Suppressor macrophage (primary cell): ENCODE results near the gene UTP20.
"Not testable (repeated sequence)": the region's sequence is repeated elsewhere in the genome, so short reads cannot be mapped to it uniquely, and the experiment has no call there.

Experiments
- DNase-seq, 4 experiments: peaks; one replicate each; pipeline ENCODE4 v3.0.0-alpha.2; 2020 to 2022

The UTP20 gene

DNA sequence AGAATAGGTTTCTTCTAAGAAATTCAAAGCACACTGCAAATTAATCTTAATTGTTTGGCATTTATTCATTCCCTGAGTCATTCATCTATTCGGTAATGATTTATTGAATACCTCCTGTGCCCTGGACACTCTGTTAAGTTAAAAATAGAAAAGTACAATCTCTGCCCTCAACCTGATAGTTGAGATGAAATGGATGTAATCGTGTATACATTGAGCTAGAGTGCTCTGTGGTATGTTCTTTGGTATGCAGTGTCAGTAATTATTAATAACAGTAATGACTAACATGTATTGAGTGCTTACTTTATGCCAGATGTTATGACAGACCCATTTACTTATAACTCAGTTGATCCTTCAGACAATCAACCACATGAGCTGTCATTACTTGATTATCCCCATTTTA lies 47.6 kb downstream of the UTP20 start:
- no peak for DNase-seq

DNA sequence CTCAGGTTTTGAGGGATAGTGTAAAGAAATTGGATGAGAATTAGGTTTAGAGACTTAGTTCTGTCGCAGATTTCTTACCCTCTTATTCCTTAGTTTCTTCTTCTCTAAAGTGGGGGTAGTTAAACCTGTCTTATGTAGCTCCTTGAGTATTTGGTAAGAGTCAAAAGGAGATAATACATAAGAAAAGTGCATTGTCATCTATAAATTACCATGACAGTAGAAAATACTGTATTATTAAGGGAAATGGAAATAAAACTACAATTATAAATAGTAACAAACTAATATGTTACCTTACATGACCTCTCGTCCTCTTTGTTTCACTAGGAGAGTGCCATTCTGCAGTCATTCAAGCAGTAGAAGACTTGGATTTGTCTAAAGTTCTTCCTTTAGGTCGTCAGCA lies 49.0 kb downstream of the UTP20 start:
- DNase-seq: no peak

DNA sequence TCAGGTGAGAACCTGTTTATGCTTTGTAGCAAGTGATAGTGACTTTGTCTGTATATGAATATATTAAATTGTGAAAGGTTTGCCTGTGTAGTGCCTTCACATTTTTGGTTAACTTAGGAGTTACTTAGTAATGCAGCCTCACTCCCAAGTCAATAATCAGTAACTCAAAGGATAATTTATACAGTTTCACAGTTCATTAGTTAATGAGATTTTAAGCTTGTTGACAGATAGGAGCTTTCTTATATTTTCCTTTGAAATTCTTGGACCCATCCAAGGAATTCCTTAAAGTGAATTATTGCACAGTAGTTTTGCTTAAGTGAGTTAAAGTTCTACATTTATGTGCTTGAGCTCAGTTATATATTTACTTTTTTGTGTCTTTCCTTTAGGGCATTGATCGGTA lies 50.7 kb downstream of the UTP20 start:
- DNase-seq: no peak

DNA sequence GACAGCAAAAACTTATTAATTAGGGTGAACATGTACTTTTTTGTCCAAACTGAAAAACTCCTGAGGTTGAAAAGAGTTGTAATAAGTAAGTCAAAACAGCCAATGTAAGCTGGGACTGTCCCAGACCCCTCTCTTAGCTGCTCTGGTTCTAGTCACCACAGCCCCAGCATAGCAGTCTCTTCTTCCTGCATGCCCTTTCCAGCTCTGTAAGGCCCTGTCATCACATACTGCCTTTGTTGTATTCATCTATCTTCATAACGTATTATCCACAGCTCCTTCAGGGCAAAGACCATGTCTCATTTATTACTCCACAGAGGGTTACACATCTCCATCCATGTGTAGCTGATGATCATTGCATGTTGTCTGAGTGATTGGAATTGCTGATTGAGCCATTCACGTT lies 56.5 kb downstream of the UTP20 start:
- DNase-seq: no peak

DNA sequence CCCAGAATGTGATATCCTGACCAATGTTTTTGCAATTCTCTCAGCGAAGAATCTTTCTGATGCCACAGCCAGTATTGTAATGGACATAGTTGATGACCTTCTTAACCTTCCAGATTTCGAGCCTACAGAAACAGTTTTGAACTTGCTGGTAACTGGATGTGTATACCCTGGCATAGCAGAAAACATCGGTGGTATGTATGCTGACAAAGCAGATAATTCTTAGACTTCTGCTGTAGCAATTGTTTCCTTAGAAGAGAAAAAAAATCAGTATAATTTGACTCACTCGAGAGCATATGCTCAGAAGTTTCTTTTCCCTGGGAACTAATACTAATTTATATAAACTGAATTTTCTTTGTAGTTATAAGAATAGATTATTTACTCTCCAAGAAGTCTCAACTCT lies 58.2 kb downstream of the UTP20 start:
- DNase-seq: no peak

DNA sequence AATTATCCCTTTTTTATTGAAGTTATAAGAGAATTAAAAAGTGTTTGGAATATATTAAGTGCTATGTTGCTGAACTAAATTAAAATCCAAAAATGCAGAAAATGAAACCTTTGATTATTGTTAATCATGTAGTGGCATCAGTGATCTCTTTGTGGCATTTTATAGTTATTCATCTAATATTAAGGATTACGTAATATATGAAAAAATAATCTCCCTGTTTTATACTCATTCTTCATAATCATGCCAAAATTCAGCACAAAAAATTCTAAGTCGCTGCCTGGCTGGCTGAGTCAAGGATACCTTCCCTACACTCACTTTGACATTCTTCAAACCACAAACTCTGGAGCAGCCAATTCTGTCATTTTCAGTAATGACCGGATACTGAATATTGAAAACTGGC lies 64.0 kb downstream of the UTP20 start:
- DNase-seq: no peak

DNA sequence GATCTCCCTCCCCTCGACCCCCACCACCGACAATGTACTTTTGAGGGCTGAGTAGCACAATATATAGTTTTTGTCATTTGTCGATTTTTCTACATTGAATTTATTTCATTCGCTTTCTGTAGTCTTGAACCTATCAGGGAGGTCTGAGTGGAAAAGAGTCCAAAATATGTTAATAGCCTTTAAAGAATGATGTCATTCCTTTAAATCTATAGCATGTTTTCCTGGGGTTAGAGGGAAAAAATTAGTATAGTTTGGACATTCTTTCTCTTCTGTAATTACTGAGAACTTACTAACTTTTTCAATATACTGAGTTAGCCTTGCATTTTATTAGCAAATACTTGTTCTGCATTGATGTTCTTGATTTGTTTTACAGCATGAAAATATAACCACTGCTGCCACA lies 71.8 kb downstream of the UTP20 start:
- no peak for DNase-seq

DNA sequence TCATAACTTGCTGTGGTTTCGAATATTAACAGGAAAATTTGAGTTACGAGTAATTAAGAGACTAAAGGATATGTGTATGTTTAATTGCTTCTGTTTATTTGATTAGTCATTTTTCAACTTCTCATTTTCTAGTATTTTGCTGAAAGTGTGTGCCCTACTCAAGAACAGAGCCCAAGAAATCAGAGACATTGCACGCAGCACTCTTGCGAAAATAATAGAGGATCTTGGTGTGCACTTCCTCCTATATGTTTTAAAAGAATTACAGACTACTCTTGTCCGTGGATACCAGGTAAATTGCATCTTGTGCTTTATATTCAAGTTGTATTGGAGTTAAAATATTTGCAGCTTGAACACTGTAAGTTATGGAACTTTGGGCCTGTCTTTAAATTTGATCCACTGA lies 76.9 kb downstream of the UTP20 start:
- peak; percentile 42 to 72 (median 60) for DNase-seq

DNA sequence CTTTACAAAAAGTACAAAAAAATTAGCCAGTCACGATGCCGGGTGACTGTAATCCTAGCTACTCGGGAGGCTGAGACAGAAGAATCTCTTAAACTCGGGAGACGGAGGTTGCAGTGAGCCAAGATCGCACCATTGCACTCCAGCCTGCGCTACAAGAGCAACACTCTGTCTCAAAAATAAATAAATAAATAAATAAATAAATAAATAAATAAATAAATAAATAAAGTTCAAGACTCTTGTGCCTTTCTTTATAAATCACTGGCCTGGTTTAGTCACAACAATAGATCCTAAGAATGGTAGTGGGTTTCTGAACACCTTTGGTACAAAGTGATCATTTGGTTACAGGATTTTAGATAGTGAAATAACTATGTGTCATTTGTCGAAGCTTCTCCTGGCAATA lies 81.5 kb downstream of the UTP20 start:
- DNase-seq: no peak

DNA sequence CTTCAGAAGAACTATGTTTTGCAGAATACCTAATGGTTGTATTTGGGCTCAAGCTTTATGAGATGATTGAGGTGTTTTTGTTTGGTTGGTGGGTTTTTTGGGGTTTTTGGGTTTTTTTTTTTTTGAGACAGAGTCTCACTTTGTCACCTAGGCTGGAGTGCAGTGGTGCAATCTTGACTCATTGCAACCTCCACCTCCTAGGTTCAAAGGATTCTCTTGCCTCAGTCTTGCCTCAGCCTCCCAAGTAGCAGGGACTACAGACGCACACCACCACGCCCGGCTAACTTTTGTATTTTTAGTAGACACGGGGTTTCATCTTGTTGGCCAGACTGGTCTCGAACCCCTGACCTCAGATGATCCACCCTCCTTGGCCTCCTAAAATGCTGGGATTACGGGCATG lies 88.1 kb downstream of the UTP20 start:
- no peak for DNase-seq

DNA sequence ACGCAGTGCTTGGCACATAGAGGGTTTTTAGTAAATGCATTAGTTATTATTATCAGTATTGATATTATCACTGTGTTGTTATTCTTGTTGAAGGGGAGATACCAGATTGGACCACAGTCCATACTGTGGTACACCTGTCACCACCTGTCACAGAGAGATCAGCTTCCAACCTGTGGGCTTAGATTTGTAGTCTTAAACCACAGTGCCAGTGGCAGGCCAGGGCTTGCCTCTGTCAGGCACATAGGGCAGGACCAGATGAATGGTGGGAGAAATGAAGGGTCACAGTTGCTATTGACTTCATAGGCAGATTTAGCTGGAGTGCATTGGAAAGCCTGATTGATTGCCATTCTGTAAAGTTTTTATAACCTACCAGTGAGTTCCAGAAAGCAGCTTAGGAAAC lies 92.5 kb downstream of the UTP20 start:
- no peak for DNase-seq

DNA sequence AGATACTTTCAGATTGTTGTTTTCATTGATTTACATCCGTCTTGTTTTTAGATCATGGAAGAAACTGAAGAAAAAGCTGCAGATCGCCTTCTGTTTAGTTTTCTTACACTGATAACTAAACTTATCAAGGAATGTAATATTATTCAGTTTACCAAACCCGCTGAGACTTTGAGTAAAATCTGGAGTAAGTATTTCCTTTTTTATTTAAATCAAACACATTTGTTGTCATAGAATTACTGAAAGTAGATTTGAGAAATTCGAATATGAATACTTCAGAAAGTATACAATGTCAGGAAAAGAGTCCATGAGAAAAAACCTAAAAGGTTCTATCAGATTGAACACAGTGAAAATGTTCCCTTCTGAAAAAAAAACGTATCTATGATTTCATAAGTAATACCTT lies 95.7 kb downstream of the UTP20 start:
- DNase-seq: no peak

DNA sequence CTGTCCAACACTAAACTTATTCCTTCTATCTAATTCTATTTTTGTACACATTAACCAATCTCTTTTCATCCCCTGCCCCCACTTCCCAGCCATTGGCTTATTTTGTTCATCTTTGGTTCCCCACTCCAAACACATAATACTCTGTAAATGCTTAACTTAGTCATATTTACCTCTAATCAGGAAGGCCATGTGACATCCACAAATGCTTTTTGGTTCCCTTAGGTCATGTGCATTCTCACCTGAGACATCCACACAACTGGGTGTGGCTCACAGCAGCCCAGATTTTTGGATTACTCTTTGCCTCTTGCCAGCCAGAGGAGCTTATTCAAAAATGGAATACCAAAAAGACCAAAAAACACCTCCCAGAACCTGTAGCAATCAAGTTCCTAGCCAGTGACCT lies 99.2 kb downstream of the UTP20 start:
- DNase-seq: no peak

DNA sequence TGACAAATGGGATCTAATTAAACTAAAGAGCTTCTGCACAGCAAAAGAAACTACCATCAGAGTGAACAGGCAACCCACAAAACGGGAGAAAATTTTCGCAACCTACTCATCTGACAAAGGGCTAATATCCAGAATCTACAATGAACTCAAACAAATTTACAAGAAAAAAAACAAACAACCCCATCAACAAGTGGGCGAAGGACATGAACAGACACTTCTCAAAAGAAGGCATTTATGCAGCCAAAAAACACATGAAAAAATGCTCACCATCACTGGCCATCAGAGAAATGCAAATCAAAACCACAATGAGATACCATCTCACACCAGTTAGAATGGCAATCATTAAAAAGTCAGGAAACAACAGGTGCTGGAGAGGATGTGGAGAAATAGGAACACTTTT lies 111.3 kb downstream of the UTP20 start:
- not testable (repeated sequence) for DNase-seq

DNA sequence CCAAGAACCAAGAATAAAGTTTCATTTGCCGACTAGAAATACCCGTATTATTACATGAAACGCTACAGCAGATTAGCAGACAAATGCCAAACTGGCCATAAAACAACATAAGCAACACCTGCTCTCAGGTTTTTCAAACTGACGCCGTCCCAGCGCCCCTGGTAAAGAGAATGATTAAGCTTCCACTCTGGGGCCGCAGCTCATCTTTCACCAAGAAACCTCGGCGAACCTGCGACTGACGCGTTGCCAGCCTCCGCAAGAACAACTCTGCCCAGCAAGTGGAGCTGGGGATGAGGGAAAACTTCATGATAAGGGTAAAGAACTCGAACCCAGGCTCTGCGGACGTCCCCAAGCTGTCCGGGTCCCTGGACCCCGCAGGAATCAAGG lies 127.1 kb downstream of the UTP20 start:
- DNase-seq: no peak

DNA sequence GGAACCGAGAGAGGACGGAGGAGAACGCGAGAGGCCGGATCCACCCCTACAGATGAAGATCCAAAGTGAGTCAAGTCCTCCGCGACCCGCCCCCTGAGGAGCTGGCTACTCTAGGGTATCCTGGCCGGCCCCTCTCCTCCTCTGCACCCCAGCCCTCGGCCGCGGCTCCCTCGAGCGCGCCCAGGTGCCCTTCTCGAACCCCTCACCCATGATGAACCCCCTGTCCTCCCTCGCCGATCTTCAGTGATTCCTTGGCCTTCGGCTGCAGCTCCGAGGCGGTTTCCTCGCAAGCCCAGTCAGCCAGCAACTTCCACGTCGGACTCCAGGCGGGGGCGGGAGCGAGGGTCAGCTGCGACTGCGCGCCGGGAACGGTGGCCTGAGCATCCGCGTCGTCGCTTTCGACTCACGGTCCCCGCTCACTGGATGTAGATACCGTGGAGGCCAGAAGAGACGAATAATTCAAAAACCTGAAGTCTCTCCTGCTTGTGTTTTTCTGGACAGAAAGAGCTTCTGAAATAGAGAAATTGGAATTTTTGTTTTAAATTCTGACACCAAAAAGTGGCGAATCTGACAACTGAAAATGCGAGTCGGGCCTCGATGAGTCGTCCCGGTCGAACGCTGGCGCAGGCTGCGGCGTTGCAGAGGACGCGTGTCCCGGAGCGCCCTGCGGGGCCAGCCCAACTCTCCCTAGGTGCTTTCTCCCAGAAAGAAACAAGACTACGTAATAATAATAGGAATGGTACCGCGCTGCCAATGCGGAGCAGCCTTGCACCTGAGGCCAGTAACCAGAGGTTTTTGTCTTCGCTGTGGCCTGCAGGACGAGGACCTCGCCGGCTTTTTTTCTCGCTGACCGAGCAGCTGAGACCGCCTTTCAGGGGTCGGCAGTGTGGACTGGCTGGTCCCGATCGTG lies 127.8 kb downstream of the UTP20 start, which contains the start of gene ARL1:
Gene ARL1 (minus strand): TSS at position 337 of the 910 bp plus-strand sequence. CDS start 127 bp downstream, at position 210.
- DNase-seq: peak; percentile 91 to 96 (median 94)

DNA sequence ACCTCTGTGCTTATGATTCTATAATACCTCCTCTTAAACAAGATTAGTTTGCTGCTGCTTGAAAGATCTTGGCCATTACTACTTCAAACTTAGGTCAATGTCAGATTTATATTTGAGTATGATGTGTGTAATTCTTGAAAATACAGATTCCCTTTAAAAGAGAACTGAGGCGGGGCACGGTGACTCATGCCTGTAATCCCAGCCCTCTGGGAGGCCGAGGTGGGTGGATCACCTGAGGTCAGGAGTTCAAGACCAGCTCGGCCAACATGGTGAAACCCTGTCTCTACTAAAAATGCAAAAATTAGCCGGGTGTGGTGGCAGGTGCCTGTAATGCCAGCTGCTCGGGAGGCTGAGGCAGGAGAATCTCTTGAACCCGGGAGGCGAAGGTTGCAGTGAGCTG lies 130.3 kb downstream of the UTP20 start:
- not testable (repeated sequence) for DNase-seq

DNA sequence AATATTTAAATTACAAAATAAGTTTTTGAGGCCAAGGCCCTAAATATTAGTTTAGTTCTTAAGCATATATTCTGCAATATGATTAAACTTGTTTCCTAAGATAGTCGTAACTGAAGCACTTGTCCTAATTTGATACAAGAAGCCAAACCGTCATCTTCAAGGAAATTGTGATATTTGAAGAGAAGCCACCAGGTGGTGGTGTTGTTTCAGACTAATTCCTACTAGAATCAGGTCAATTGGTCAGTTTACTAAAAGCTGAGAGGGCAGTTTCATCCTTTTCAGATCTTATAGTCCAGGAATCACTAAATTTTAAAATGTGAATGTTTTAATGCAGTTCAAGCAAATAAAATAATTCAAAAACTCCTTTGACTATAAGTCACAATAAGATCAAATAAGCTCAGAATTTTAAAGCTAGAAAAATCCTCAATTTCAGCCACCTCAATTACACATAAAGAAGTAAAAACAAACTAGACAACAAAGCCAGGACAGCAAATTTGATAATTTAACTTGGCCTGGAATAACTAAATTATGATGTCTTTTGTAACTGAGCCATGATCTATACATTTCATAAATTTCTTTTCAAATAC lies 134.7 kb downstream of the UTP20 start:
- DNase-seq: peak; percentile 77 to 91 (median 86)

DNA sequence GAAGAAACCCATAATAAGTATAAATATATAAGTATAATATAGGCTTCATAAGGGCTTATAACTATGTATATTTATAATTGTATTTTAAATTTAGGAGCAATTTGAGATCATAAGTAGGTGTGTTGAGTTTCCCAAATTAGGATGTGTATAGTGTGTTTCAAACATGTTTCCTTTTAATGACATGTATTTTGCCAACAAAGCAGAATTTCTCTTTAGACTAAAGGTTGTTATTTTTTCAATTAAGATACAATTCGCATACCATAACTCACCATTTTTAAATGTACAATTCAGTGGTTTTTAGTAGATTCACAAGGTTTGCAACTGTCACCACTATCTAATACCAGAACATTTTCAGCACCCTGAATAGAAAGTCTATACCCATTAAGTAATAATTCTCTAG lies 135.3 kb downstream of the UTP20 start:
- no peak for DNase-seq

DNA sequence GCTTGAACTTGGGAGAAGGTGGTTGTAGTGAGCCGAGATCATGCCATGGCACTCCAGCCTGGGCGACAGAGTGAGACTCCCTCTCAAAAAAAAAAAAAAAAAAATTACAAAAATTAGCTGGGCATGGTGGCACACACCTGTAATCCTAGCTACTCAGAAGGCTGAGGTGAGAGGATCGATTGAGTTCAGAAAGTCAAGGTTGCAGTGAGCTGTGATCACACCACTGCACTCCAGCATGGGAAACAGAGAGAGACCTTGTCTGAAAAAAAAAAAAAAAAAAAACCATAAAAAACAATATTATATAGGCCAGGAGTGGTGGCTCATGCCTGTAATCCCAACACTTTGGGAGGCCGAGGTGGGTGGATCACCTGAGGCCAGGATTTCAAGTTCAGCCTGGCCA lies 142.2 kb downstream of the UTP20 start:
- not testable (repeated sequence) for DNase-seq

DNA sequence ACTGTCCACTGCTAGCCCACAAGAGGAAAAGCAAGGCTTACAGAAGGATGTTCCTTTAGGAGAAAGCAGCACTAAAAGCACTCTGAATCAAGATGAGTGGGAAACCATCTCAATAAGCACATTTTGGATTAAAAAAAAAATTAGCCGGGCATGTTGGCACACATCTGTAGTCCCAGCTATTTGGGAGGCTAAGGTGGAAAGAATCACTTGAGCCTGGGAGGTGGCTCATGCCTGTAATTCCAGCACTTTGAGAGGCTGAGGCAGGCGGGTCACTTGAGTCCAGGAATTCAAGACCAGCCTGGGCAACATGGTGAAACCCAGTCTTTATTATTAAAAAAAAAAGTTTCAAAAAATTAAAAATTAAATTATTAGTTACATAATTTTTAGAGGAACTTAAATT lies 144.7 kb downstream of the UTP20 start:
- no peak for DNase-seq

DNA sequence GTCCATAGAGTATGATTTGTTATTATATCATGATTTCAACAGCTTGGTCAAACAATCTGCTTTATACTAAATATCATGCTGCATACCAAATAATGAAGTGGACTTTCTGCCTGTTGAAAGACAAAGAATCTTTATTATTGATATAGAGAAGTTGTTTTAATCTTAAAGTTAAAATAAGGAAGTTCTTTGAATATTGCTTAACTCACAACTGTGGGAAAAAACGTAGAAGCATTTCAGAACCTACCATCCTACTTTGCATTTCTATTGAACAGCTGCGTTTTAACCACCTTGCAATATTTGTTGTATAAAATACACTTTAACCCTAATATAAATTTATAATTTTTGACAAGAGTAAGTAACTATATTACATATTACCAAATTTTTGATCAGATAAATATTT lies 150.6 kb downstream of the UTP20 start:
- peak in 3 of 4 experiments; percentile 36 to 81 (median 80) for DNase-seq

DNA sequence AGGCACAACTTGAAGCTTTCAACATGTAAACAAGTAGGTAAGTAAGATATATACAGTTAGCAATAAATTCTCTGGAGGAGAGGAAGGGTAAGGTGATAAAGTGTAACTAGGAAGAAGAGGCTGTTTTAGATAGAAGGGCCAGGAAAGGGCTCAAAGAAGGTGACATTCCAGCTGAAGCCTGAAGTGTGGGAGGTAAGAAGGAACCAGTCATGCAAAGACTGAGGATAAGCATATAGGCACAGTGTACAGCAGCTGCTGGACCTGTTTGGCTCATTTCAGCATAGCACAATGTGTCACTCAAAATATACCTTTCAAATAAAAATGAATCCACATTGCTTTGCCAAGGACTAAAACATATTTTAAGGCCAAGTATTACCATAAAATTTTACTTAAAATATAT lies 156.2 kb downstream of the UTP20 start:
- no peak for DNase-seq
